Neural progenitor cell (in vitro differentiated cells): ENCODE results near the gene CEP83. TPM values are rescaled to one million over a fixed set of nuclear protein-coding genes. Genes with fewer than 3 reads are reported as not detected.
"Not testable (repeated sequence)": the region's sequence is repeated elsewhere in the genome, so short reads cannot be mapped to it uniquely, and the experiment has no call there.

Experiments used
- DNase-seq: peaks from one replicate; pipeline ENCODE4 v3.0.0-alpha.2; 2016; ENCODE audit warnings: low spot score
- H2AFZ ChIP-seq: fragments of 200-600 bp; sonication (generic); replicated peaks from 2 replicates; pipeline ENCODE4 v1.6.1; 2016; ENCODE audit warnings: antibody characterized with exemption
- H3F3A ChIP-seq: fragments of 200-600 bp; sonication (generic); 2 replicates; pipeline ENCODE4 v1.6.1; 2016; ENCODE audit warnings: antibody characterized with exemption, low read depth
- H3K27ac ChIP-seq: fragments of 200-600 bp; sonication (generic); 2 replicates; pipeline ENCODE4 v1.5.1; 2016; ENCODE audit warnings: mild to moderate bottlenecking
- H3K27me3 ChIP-seq: fragments of 200-600 bp; sonication (generic); 2 replicates; pipeline ENCODE4 v1.6.1; 2016; ENCODE audit warnings: mild to moderate bottlenecking, moderate library complexity
- H3K36me3 ChIP-seq: fragments of 200-600 bp; sonication (generic); 2 replicates; pipeline ENCODE4 v1.5.1; 2016
- H3K4me1 ChIP-seq: fragments of 200-600 bp; sonication (generic); 2 replicates; pipeline ENCODE4 v1.6.1; 2016; ENCODE audit warnings: mixed run types
- H3K4me2 ChIP-seq: fragments of 200-600 bp; sonication (generic); 2 replicates; pipeline ENCODE4 v1.6.1; 2016
- H3K4me3 ChIP-seq: fragments of 200-600 bp; sonication (generic); 2 replicates; pipeline ENCODE4 v1.5.1; 2016
- H3K79me2 ChIP-seq: fragments of 200-600 bp; sonication (generic); 2 replicates; pipeline ENCODE4 v1.6.1; 2016; ENCODE audit warnings: low read depth
- H3K9ac ChIP-seq: fragments of 200-600 bp; sonication (generic); 2 replicates; pipeline ENCODE4 v1.6.1; 2016
- H3K9me3 ChIP-seq: fragments of 200-600 bp; sonication (generic); 2 replicates; pipeline ENCODE4 v1.5.1; 2016; ENCODE audit warnings: low read depth
- H4K20me1 ChIP-seq: fragments of 200-600 bp; sonication (generic); 2 replicates; pipeline ENCODE4 v1.6.1; 2016; ENCODE audit warnings: low read depth
- H3K27ac Mint-ChIP-seq: 3 replicates; pipeline ENCODE4 v1.8.0; 2021; ENCODE audit warnings: mixed read lengths
- H3K27me3 Mint-ChIP-seq: 2 replicates; pipeline ENCODE4 v1.8.0; 2022; ENCODE audit warnings: low read depth, mild to moderate bottlenecking, inconsistent platforms, moderate library complexity, mixed read lengths; ENCODE audit not compliant: insufficient read depth
- H3K36me3 Mint-ChIP-seq: 3 replicates; pipeline ENCODE4 v1.8.0; 2021; ENCODE audit warnings: mixed read lengths
- H3K4me1 Mint-ChIP-seq: 3 replicates; pipeline ENCODE4 v1.8.0; 2021; ENCODE audit warnings: mixed read lengths
- H3K4me3 Mint-ChIP-seq: 3 replicates; pipeline ENCODE4 v1.8.0; 2021; ENCODE audit warnings: mild to moderate bottlenecking, moderate library complexity, mixed read lengths
- H3K9me3 Mint-ChIP-seq: 3 replicates; pipeline ENCODE4 v1.8.0; 2020; ENCODE audit warnings: mixed read lengths
- EZH2 ChIP-seq: fragments of 200-600 bp; sonication (generic); IDR thresholded peaks from 2 replicates; pipeline ENCODE4 v1.6.1; 2017; ENCODE audit warnings: antibody characterized with exemption, mild to moderate bottlenecking, moderate library complexity
- EZH2phosphoT487 ChIP-seq: fragments of 200-600 bp; sonication (generic); IDR thresholded peaks from 2 replicates; pipeline ENCODE4 v1.6.1; 2017; ENCODE audit warnings: antibody characterized with exemption
- total RNA-seq: library from RNA; depleted of rRNA; stranded (reverse); fragments of >200 nt; gene quantifications from 2 replicates; pipeline ENCODE4 v1.2.3, GENCODE V29; 2015; ENCODE audit warnings: low replicate concordance
- TF ChIP-seq, protein P1 (sequence below): fragments of 200-600 bp; sonication (generic); IDR thresholded peaks from 2 replicates; pipeline ENCODE4 v1.5.1; 2017; ENCODE audit warnings: antibody characterized with exemption, mild to moderate bottlenecking

Gene CEP83
- total RNA-seq, 1 donor from 2014 or later: 60.4 TPM

DNA sequence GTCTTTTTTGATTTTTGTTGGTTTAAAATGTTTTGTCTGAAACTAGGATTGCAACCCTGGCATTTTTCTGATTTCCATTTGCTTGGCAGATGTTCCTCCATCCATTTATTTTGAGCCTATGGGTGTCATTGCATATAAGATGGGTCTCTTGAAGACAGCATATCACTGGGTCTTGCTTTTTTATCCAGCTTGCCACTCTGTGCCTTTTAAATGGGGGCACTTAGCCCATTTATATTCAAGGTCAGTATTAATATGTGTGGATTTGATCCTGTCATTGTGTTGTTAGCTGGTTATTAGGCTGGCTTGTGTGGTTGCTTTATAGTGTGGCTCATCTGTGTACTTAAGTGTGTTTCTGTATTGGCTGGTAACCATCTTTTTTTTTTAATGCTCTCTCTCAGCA lies 139.6 kb downstream of the CEP83 start:
- H3K4me3 Mint-ChIP-seq: no peak overlapping the region
- peaks cover 2% of the 10 kb centered on the region for H3K27me3 Mint-ChIP-seq
- peaks cover 60% of the 10 kb centered on the region for H3K36me3 Mint-ChIP-seq
- H3K27ac Mint-ChIP-seq: no peak overlapping the region
- Histone ChIP-seq H3K4me2 (no peak overlapping the region), H3K36me3 (peaks cover 22% of the 10 kb centered on the region), H3F3A (no peaks in the 10 kb centered on the region), H3K9me3 (peaks cover 21% of the 10 kb centered on the region), H3K9ac (no peak overlapping the region), H4K20me1 (no peaks in the 10 kb centered on the region), H3K27ac (no peak overlapping the region), H3K4me1 (no peaks in the 10 kb centered on the region), H3K4me3 (no peak overlapping the region), H3K79me2 (no peaks in the 10 kb centered on the region), H2AFZ (no peak overlapping the region), H3K27me3 (no peaks in the 10 kb centered on the region)
- TF ChIP-seq, protein P1, sequence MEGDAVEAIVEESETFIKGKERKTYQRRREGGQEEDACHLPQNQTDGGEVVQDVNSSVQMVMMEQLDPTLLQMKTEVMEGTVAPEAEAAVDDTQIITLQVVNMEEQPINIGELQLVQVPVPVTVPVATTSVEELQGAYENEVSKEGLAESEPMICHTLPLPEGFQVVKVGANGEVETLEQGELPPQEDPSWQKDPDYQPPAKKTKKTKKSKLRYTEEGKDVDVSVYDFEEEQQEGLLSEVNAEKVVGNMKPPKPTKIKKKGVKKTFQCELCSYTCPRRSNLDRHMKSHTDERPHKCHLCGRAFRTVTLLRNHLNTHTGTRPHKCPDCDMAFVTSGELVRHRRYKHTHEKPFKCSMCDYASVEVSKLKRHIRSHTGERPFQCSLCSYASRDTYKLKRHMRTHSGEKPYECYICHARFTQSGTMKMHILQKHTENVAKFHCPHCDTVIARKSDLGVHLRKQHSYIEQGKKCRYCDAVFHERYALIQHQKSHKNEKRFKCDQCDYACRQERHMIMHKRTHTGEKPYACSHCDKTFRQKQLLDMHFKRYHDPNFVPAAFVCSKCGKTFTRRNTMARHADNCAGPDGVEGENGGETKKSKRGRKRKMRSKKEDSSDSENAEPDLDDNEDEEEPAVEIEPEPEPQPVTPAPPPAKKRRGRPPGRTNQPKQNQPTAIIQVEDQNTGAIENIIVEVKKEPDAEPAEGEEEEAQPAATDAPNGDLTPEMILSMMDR: no peak
- TF ChIP-seq EZH2 (no peak), EZH2phosphoT487 (no peak)
- no peak for DNase-seq
- H3K9me3 Mint-ChIP-seq: peaks cover 57% of the 10 kb centered on the region
- H3K4me1 Mint-ChIP-seq: no peaks in the 10 kb centered on the region

DNA sequence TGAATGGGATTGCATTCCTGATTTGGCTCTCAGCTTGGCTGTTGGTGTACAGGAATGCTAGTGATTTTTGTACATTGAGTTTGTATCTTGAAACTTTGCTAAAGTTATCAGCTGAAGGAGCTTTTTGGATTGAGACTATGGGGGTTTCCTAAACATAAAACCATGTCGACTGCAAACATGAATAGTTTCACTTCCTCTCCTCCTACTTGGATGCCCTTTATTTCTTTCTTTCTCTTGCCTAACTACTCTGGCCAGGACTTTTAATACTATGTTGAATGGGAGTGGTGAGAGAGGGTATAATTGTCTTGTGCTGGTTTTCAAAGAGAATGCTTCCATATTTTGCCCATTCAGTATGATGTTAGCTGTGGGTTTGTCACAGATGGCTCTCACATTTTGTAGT lies 141.5 kb downstream of the CEP83 start:
- no peak for TF ChIP-seq EZH2
- TF ChIP-seq, protein P1: no peak
- TF ChIP-seq EZH2phosphoT487: no peak
- peaks cover 45% of the 10 kb centered on the region for H3K36me3 Mint-ChIP-seq
- no peak overlapping the region for H3K27ac Mint-ChIP-seq
- Histone ChIP-seq H3K79me2 (no peaks in the 10 kb centered on the region), H3K9me3 (peaks cover 21% of the 10 kb centered on the region), H3F3A (no peaks in the 10 kb centered on the region), H3K4me3 (no peak overlapping the region), H4K20me1 (no peaks in the 10 kb centered on the region), H3K27ac (no peak overlapping the region), H3K4me2 (no peak overlapping the region), H3K9ac (no peak overlapping the region), H3K4me1 (no peaks in the 10 kb centered on the region), H3K27me3 (no peaks in the 10 kb centered on the region), H2AFZ (no peak overlapping the region), H3K36me3 (peaks cover 14% of the 10 kb centered on the region)
- peaks cover 44% of the 10 kb centered on the region for H3K9me3 Mint-ChIP-seq
- H3K27me3 Mint-ChIP-seq: no peaks in the 10 kb centered on the region
- no peaks in the 10 kb centered on the region for H3K4me1 Mint-ChIP-seq
- DNase-seq: no peak
- H3K4me3 Mint-ChIP-seq: no peak overlapping the region

DNA sequence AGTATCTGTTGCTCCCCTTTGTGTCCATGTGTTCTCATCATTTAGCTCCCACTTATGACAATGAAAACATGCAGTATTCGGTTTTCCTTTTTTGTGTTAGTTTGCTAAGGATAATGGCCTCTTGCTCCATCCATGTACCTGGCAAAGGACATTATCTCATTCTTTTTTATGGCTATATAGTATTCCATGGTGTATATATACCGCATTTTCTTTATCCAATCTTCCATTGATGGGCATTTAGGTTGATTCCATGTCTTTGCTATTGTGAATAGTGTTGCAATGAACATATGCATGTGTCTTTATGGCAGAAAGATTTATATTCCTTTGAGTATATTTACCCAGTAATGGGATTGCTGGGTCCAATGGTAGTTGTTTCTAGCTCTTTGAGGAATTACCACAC lies 143.1 kb downstream of the CEP83 start:
- not testable (repeated sequence) for H3K4me3 ChIP-seq, H3K4me3 Mint-ChIP-seq, H3K27me3 Mint-ChIP-seq, H3K4me2 ChIP-seq, H3K4me1 Mint-ChIP-seq, H3K9ac ChIP-seq, H3K4me1 ChIP-seq, H3K79me2 ChIP-seq, DNase-seq, H2AFZ ChIP-seq, H3K27ac ChIP-seq, H3K27ac Mint-ChIP-seq, H3K27me3 ChIP-seq, H4K20me1 ChIP-seq, H3F3A ChIP-seq
- Mint-ChIP-seq H3K36me3 (peaks cover 48% of the 10 kb centered on the region), H3K9me3 (peaks cover 42% of the 10 kb centered on the region)
- Histone ChIP-seq H3K9me3 (peaks cover 21% of the 10 kb centered on the region), H3K36me3 (peaks cover 17% of the 10 kb centered on the region)

DNA sequence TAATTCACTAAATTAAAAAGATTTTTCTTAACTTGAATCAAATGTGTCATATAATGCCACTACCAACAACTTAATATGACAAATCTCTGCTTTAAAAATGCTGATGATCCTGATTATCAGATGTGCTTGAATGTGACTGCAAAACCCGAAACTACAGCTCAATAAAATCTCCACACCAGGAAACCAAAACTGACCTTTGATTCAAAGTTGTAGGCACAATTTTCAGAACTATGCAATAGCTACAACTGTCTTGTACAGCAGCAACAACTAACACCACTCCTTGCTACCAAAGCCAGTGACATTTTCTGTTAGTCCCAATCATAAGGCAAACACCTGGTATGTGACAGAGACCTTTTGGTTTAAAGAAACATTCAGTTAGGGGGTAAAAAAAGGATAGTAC lies 147.3 kb downstream of the CEP83 start:
- Histone ChIP-seq H3K4me2 (no peak overlapping the region), H3F3A (no peaks in the 10 kb centered on the region), H3K9me3 (peaks cover under 1% of the 10 kb centered on the region), H3K27me3 (no peaks in the 10 kb centered on the region), H3K27ac (no peak overlapping the region), H2AFZ (no peak overlapping the region), H3K4me3 (no peak overlapping the region), H3K4me1 (no peaks in the 10 kb centered on the region), H3K36me3 (peaks cover 10% of the 10 kb centered on the region), H3K79me2 (no peaks in the 10 kb centered on the region), H3K9ac (no peak overlapping the region), H4K20me1 (no peaks in the 10 kb centered on the region)
- Mint-ChIP-seq H3K27me3 (no peaks in the 10 kb centered on the region), H3K27ac (no peak overlapping the region), H3K9me3 (peaks cover 3% of the 10 kb centered on the region), H3K36me3 (peaks cover 22% of the 10 kb centered on the region), H3K4me3 (no peak overlapping the region), H3K4me1 (no peaks in the 10 kb centered on the region)
- no peak for TF ChIP-seq EZH2
- TF ChIP-seq, protein P1: no peak
- no peak for TF ChIP-seq EZH2phosphoT487
- no peak for DNase-seq
